Endodermal cell (in vitro differentiated cells): ENCODE data around the gene S100A16. TPM values are rescaled to one million over a fixed set of nuclear protein-coding genes. Genes with fewer than 3 reads are reported as not detected.

ENCODE experiments used
- DNase-seq: peaks from one replicate; pipeline ENCODE4 v3.0.0-alpha.2; 2017
- H3K27ac ChIP-seq: 2 replicates; pipeline ENCODE4 v1.5.1; 2013; ENCODE audit warnings: mild to moderate bottlenecking, low read depth, low read length, moderate library complexity
- H3K27me3 ChIP-seq: 2 replicates; pipeline ENCODE4 v1.6.1; 2013; ENCODE audit warnings: mild to moderate bottlenecking, low read length, moderate library complexity; ENCODE audit not compliant: insufficient read depth, control insufficient read depth, poor library complexity, severe bottlenecking
- H3K36me3 ChIP-seq: 2 replicates; pipeline ENCODE4 v1.7.0; 2013; ENCODE audit warnings: mild to moderate bottlenecking, low read length, moderate library complexity; ENCODE audit not compliant: control insufficient read depth, insufficient read depth
- H3K4me1 ChIP-seq: one replicate; pipeline ENCODE4 v1.7.0; 2013; ENCODE audit warnings: low read length; ENCODE audit not compliant: control insufficient read depth, insufficient read depth
- H3K4me3 ChIP-seq: 2 replicates; pipeline ENCODE4 v1.5.1; 2013; ENCODE audit warnings: mild to moderate bottlenecking, low read length, moderate library complexity
- H3K9ac ChIP-seq: 2 replicates; pipeline ENCODE4 v1.6.1; 2013; ENCODE audit warnings: mild to moderate bottlenecking, low read length, moderate library complexity; ENCODE audit not compliant: poor library complexity, severe bottlenecking; ENCODE audit errors: extremely low read depth
- H3K9me3 ChIP-seq: 2 replicates; pipeline ENCODE4 v1.6.1; 2013; ENCODE audit warnings: mild to moderate bottlenecking, low read length, moderate library complexity; ENCODE audit not compliant: control insufficient read depth
- H3K27ac Mint-ChIP-seq: 2 replicates; pipeline ENCODE4 v1.8.0; 2020; ENCODE audit warnings: mixed read lengths
- H3K27me3 Mint-ChIP-seq: 2 replicates; pipeline ENCODE4 v1.8.0; 2021; ENCODE audit warnings: mild to moderate bottlenecking, mixed read lengths; ENCODE audit not compliant: insufficient read depth
- H3K36me3 Mint-ChIP-seq: 2 replicates; pipeline ENCODE4 v1.8.0; 2020; ENCODE audit warnings: low read depth, mixed read lengths
- H3K4me1 Mint-ChIP-seq: 2 replicates; pipeline ENCODE4 v1.8.0; 2020; ENCODE audit warnings: mixed read lengths
- H3K4me3 Mint-ChIP-seq: 2 replicates; pipeline ENCODE4 v1.8.0; 2020; ENCODE audit warnings: mild to moderate bottlenecking, moderate library complexity, mixed read lengths
- H3K9me3 Mint-ChIP-seq: 2 replicates; pipeline ENCODE4 v1.8.0; 2020; ENCODE audit warnings: mild to moderate bottlenecking, mixed read lengths
- WGBS, 2 experiments: methylation state at CpG; one replicate each; pipeline versions ENCODE4 v1.1.5 to v1.1.7; 2013; ENCODE audit warnings: missing lambda C conversion rate in 2 of 2, mixed read lengths in 1 of 2; ENCODE audit not compliant: insufficient coverage in 1 of 2, insufficient read length in 1 of 2; 5-methylcytosine and 5-hydroxymethylcytosine counted together
- total RNA-seq, 2 donors: library from RNA; stranded (reverse); fragmentation: NEBNext Ultra II Directional in 1 of 2; extraction: Animal tissue kit (Norgen Biotek cat#: 25700) in 1 of 2; gene quantifications; 2 replicates in 1 of 2; 3 replicates in 1 of 2; pipeline ENCODE4 v1.2.1, GENCODE V29; 2021
- TF ChIP-seq, protein P1 (sequence below): fragments of 200-600 bp; sonication (generic); conservative IDR thresholded peaks from 2 replicates; pipeline ENCODE4 v1.5.0; 2021; ENCODE audit warnings: antibody characterized with exemption, mild to moderate bottlenecking

The S100A16 gene
- total RNA-seq, 2 donors from 2014 or later: 149 to 152 TPM

DNA sequence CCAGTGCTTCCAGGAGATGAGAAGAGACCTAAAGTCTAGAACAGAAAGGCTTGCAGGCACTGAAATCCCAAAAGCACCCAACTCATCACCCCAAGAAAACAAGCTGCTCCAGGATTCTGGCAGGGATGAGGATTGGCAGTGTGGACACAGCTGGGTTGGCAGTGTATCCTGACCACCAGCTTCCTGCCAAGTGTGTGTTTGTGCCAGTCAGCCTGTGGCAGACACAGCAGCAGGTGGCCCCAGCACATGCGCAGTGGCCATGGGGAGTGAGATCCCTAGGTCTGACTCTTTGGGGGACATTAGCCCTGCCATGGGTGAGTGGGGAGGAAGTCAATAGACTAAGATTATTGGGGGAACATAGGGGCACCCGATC, 36.9 kb upstream of the S100A16 start:
- Histone ChIP-seq H3K9ac (no peak overlapping the region), H3K4me3 (no peak overlapping the region), H3K36me3 (peaks cover 21% of the 10 kb centered on the region), H3K27ac (no peak overlapping the region), H3K4me1 (peaks cover 10% of the 10 kb centered on the region), H3K27me3 (no peaks in the 10 kb centered on the region), H3K9me3 (no peaks in the 10 kb centered on the region)
- Mint-ChIP-seq H3K4me3 (no peak overlapping the region), H3K27ac (peak overlapping the region; percentile 64), H3K4me1 (peaks cover 14% of the 10 kb centered on the region), H3K9me3 (no peaks in the 10 kb centered on the region), H3K27me3 (peaks cover 7% of the 10 kb centered on the region), H3K36me3 (peaks cover 18% of the 10 kb centered on the region)
- DNase-seq: no peak
- TF ChIP-seq, protein P1, sequence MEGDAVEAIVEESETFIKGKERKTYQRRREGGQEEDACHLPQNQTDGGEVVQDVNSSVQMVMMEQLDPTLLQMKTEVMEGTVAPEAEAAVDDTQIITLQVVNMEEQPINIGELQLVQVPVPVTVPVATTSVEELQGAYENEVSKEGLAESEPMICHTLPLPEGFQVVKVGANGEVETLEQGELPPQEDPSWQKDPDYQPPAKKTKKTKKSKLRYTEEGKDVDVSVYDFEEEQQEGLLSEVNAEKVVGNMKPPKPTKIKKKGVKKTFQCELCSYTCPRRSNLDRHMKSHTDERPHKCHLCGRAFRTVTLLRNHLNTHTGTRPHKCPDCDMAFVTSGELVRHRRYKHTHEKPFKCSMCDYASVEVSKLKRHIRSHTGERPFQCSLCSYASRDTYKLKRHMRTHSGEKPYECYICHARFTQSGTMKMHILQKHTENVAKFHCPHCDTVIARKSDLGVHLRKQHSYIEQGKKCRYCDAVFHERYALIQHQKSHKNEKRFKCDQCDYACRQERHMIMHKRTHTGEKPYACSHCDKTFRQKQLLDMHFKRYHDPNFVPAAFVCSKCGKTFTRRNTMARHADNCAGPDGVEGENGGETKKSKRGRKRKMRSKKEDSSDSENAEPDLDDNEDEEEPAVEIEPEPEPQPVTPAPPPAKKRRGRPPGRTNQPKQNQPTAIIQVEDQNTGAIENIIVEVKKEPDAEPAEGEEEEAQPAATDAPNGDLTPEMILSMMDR: no peak
- 95 to 100% methylated on average over 1 to 2 of the region's 2 CpGs for WGBS, 2 experiments

GRCh38 chr1:153649137-153649862, 36.4 kb upstream of the S100A16 start:
- no peak overlapping the region for H3K27ac ChIP-seq
- Mint-ChIP-seq H3K27me3 (peaks cover 7% of the 10 kb centered on the region), H3K36me3 (peaks cover 22% of the 10 kb centered on the region), H3K4me1 (peaks cover 14% of the 10 kb centered on the region), H3K9me3 (no peaks in the 10 kb centered on the region), H3K4me3 (no peak overlapping the region), H3K27ac (peak overlapping the region; percentile 64)
- no peaks in the 10 kb centered on the region for H3K27me3 ChIP-seq
- no peaks in the 10 kb centered on the region for H3K9me3 ChIP-seq
- H3K4me1 ChIP-seq: peaks cover 10% of the 10 kb centered on the region
- H3K9ac ChIP-seq: no peak overlapping the region
- peak; percentile 60 for DNase-seq
- TF ChIP-seq, protein P1: no peak
- no peak overlapping the region for H3K4me3 ChIP-seq
- 52 to 92% methylated on average over 2 to 3 of the region's 3 CpGs for WGBS, 2 experiments
- H3K36me3 ChIP-seq: peaks cover 26% of the 10 kb centered on the region

DNA sequence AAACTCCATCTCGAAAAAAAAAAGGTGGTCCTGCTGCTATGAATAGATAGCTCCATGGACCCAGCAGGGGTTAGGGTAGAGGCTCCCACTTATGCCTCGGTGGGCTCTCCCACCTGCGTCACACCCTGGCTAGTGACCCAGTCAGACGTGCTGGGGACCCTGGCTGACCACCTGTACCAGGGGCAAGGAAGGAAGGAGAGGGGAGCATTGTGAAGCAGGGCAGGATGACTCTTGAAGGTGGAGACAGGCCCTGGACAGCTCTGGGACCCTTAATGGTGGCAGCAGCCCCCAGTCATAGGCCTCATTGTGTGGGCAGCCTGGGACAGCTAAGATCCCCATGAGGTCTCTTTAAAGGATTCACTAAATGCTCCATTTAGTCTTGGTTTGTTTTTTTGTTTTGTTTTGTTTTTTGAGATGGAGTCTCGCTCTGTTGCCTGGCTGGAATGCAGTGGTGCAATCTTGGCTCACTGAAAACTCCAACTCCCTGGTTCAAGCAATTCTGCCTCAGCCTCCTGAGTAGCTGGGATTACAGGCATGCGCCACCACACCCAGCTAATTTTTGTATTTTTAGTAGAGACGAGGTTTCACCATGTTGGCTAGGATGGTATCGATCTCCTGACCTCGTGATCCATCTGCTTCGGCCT, 35.2 kb upstream of the S100A16 start:
- H3K27me3 ChIP-seq: no peaks in the 10 kb centered on the region
- H3K4me3 Mint-ChIP-seq: no peak overlapping the region
- TF ChIP-seq, protein P1: no peak
- peaks cover 10% of the 10 kb centered on the region for H3K4me1 ChIP-seq
- H3K27me3 Mint-ChIP-seq: peaks cover 3% of the 10 kb centered on the region
- H3K27ac Mint-ChIP-seq: peak overlapping the region; percentile 52
- no peak for DNase-seq
- H3K36me3 Mint-ChIP-seq: peaks cover 34% of the 10 kb centered on the region
- WGBS, 2 experiments: 86 to 94% methylated on average over 3 to 10 of the region's 10 CpGs
- no peaks in the 10 kb centered on the region for H3K9me3 ChIP-seq
- H3K27ac ChIP-seq: no peak overlapping the region
- peaks cover 38% of the 10 kb centered on the region for H3K36me3 ChIP-seq
- H3K9me3 Mint-ChIP-seq: no peaks in the 10 kb centered on the region
- H3K4me3 ChIP-seq: no peak overlapping the region
- H3K9ac ChIP-seq: no peak overlapping the region
- peaks cover 14% of the 10 kb centered on the region for H3K4me1 Mint-ChIP-seq
